ENCODE measurements around the gene MYNN. TPM values are rescaled to one million over a fixed set of nuclear protein-coding genes. Genes with fewer than 3 reads are reported as not detected.

The MYNN gene
- total and polyA plus RNA-seq, 2 of the 13 experiments (the other 11 are each of a cell fraction or from before 2014, with no cell fraction given) = 10.4 to 17.6 TPM

GRCh38 chr3:169764312-169764881 is 8.8 kb upstream of the MYNN start (continued):
- TF ChIP-seq DR1 (CRISPR knock-in tag; IDR thresholded peaks at IDR 0.05) (no peak), MTA1 (CRISPR knock-in tag; IDR thresholded peaks at IDR 0.05; ENCODE audit: borderline replicate concordance) (peak; percentile 55; the same call in 1 of the 2 replicates), JUNB (CRISPR knock-in tag; IDR thresholded peaks at IDR 0.05; ENCODE audit: borderline replicate concordance) (no peak), ZNF607 (CRISPR knock-in tag; IDR thresholded peaks at IDR 0.05; ENCODE audit: borderline replicate concordance) (0 out of 2 replicates have a peak, but pooled peaks have one; percentile 35), HMG20A (CRISPR knock-in tag; IDR thresholded peaks at IDR 0.05; ENCODE audit: borderline replicate concordance) (no peak), KLF13 (CRISPR knock-in tag; IDR thresholded peaks at IDR 0.05) (no peak), PAX8 (CRISPR knock-in tag; IDR thresholded peaks at IDR 0.05; ENCODE audit: borderline replicate concordance) (no peak), STAG1 (CRISPR knock-in tag; IDR thresholded peaks at IDR 0.05) (no peak), NRL (CRISPR knock-in tag; IDR thresholded peaks at IDR 0.05; ENCODE audit: borderline replicate concordance) (no peak; the same call in 1 of the 2 replicates), HINFP (CRISPR knock-in tag; IDR thresholded peaks at IDR 0.05; ENCODE audit: low read depth) (no peak), AGO2 (optimal IDR thresholded peaks at IDR 0.05; ENCODE audit: low read depth, low read length) (peak; percentile 98), ZFYVE20 (CRISPR knock-in tag; IDR thresholded peaks at IDR 0.05; ENCODE audit: borderline replicate concordance, low read depth) (no peak), NFKBIZ (CRISPR knock-in tag; IDR thresholded peaks at IDR 0.05) (no peak), ZNF318 (CRISPR knock-in tag; IDR thresholded peaks at IDR 0.05) (0 out of 2 replicates have a peak, but pooled peaks have one; percentile 18), TAF1 (CRISPR knock-in tag; IDR thresholded peaks at IDR 0.05) (no peak), PHF20 (CRISPR knock-in tag; IDR thresholded peaks at IDR 0.05) (no peak), YEATS4 (CRISPR knock-in tag; IDR thresholded peaks at IDR 0.05; ENCODE audit: borderline replicate concordance) (0 out of 2 replicates have a peak, but pooled peaks have one; percentile 16), ZFP36L1 (CRISPR knock-in tag; IDR thresholded peaks at IDR 0.05) (no peak), GPN1 (CRISPR knock-in tag; IDR thresholded peaks at IDR 0.05; ENCODE audit: borderline replicate concordance) (no peak)
